Stomach (tissue), 4 donors: Measurements from ENCODE around the gene DNMT3B.

ENCODE experiments used
- POLR2AphosphoS5 ChIP-seq, 3 donors: sonication (generic); formaldehyde crosslinking; IDR thresholded peaks; one replicate each; pipeline ENCODE4 v1.6.1; 2016; ENCODE audit warnings: antibody characterized with exemption in 3 of 3
- TF ChIP-seq, protein P1 (sequence below), 7 experiments: fragments of 450-650 bp in 4 of 7; fragments of 200-600 bp in 3 of 7; sonication (generic) in 3 of 7; IDR thresholded peaks; one replicate each; pipeline ENCODE4 v1.5.1; 2016 to 2019; ENCODE audit warnings: antibody characterized with exemption in 7 of 7, control low read depth in 2 of 7, mild to moderate bottlenecking in 1 of 7

DNA sequence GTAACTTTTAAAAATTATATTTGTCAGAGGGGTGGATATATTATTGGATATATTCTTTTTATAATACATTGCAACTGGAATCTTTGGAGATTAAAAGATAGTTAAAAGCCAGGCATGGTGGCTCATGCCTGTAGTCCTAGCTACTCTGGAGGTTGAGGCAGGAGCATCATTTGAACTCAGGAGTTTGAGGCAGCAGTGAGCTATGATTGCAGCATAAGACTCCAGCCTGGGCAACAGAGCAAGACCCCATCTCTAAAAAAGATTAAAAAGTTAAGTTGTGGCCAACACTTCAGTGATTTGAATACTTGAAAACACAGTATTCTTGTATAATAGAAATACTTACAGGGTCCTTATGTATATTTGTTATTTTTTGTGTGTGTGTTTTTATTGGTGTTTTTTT is 72.8 kb downstream of the DNMT3B start:
- TF ChIP-seq, protein P1, sequence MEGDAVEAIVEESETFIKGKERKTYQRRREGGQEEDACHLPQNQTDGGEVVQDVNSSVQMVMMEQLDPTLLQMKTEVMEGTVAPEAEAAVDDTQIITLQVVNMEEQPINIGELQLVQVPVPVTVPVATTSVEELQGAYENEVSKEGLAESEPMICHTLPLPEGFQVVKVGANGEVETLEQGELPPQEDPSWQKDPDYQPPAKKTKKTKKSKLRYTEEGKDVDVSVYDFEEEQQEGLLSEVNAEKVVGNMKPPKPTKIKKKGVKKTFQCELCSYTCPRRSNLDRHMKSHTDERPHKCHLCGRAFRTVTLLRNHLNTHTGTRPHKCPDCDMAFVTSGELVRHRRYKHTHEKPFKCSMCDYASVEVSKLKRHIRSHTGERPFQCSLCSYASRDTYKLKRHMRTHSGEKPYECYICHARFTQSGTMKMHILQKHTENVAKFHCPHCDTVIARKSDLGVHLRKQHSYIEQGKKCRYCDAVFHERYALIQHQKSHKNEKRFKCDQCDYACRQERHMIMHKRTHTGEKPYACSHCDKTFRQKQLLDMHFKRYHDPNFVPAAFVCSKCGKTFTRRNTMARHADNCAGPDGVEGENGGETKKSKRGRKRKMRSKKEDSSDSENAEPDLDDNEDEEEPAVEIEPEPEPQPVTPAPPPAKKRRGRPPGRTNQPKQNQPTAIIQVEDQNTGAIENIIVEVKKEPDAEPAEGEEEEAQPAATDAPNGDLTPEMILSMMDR (IDR thresholded peaks at IDR 0.05): no peak
- TF ChIP-seq POLR2AphosphoS5 (IDR thresholded peaks at IDR 0.05): no peak
